ENCODE results near the gene CCDC24.
A peak's percentile ranks its signal among the peaks of the same experiment; 100 is the strongest.

Gene CCDC24

DNA sequence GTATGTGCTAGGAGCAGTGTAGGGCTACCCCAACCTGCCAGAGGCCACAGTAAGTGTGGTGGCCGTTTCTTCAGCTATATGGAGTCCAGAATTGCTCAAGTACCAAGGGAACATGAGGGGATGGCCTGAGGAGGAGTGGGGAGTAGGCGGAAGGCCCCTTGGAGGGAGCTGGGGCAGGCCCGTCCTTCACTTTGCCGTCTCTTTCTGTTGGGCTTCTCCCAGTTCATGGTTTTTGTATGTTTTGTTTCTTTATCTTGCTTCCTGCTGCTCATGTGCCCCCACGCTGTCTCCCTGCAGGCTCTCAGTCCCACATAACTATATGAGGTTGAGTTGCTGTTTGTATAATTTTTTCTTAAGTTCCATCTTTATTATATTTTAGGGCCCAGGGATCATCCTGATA lies 27.5 kb upstream of the CCDC24 start:
- DNase-seq = no peak

DNA sequence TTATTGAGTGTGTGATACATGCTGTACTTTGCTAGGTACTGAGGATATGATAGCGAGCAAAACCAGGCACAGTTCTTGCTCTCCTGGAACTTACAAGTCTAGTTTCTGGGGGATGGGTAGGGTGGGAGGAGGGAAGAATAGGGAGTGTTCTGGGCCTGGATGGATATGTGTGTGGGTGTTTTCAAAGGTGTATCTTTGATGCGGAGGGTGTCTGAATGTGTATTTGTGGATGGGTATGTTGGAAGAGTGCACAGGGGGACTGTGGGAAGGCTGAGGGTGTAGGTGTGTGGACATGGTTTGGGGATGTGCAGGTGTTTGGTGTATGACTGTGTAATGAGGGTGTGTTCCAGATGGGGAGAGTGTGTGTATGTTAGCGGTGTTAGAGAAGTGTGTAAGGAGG lies 26.1 kb upstream of the CCDC24 start:
- no peak for DNase-seq

DNA sequence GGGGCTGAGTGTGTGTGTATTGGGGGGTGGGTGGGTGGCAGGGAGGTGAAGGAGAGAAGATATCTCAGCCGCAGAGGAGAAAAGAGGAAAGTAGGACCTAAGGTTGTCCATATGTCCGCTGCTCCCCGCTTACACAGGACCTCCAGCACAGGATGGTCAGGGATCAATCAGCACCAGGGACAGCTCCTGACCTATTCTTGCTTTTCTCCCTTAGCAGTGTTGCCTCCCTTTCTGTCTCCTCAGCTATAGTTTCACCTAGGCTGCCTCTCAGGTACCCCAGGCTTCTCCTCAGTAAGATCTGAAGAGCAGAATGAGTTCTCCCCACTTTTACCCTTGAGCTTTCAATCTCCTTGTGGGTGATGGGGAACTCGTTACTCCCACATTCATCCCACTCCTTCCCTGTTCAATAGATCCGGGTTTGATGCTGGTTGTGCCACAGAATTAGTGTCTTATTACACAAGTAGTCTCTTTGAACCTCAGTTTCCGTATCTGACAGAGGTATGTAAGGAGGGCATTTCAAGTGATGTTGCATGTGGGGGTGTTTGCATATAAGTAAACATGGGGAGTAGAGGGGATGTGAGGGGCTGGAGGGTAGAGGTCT lies 23.0 kb upstream of the CCDC24 start:
- no peak for DNase-seq

DNA sequence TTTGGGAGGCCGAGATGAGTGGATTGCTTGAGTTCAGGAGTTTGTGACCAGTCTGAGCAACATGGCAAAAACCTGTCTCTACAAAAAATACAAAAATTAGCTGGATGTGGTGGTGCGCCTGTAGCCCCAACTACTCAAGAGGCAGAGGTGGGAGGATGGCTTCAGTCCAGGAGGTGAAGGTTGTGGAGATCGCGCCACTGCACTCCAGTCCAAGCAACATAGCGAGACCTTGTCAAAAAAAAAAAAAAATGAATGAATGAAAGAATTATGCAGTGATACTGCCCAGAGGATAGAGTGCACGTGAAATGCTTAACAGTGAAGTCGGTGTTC lies 22.0 kb upstream of the CCDC24 start:
- no peak for DNase-seq

DNA sequence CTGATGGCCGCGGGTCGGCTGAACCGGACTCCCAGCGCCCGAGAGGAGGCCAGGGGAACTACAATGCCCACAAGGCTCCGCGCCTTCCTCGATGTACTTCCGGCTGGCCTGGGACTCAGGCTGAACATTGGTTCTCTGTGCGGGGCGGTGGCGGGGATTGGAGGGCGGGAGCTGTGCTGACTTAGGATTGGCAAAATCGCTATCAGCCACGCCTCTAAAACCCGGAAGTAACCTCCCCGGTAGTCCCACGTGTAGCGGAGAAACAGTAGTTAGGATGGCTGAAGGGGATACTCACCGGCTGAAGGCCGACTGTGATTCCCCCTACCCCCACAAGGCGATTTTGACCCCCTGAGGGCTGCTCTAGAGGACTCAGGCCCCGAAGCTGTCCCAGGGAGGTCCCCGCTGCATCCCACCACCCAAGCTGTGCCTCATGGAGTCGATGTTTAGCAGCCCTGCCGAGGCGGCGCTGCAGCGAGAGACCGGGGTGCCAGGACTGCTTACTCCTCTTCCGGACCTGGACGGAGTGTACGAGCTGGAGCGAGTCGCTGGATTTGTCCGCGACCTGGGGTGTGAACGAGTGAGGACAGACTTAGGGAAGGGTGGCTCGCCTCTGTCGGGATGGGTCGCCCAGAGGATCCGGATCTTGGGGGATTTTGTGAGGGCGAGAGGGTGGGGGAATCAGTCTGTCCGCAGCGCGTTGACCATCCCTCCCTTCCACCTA lies 21.5 kb upstream of the CCDC24 start, which contains the start of gene DPH2:
TSS of gene DPH2 (plus strand) at position 265 of the 721 bp plus-strand sequence. CDS start at position 431, 166 bp downstream.
- peak; percentile 76 for DNase-seq

DNA sequence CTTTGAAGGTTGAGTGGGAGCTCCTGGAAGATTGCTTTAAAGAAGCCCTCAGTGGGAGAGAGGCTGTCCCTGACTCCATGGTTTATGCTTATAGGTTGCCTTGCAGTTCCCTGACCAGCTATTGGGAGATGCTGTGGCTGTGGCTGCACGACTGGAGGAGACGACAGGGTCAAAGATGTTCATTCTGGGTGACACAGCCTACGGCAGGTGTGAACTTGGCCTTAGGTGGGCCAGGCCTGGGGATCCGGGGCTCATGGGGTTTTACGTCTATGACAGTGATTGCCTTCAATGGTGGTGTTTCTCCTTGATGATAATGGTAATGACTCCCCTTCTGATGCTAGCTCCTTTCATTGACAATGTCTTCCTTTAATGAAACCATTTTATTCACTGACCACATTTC lies 20.9 kb upstream of the CCDC24 start:
- no peak for DNase-seq

DNA sequence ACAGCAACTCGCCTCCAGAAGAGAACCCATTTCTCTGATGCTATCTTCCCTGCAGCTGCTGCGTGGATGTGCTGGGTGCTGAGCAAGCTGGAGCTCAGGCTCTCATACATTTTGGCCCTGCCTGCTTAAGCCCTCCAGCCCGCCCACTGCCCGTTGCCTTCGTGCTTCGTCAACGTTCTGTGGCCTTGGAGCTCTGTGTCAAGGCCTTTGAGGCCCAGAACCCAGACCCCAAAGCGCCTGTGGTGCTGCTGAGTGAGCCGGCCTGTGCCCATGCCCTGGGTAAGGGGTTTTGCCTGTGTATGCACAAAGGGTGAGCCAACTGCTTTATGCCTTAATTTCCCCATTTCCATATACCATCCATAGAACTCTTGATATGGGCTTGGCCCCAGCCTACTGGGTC lies 20.5 kb upstream of the CCDC24 start:
- no peak for DNase-seq

DNA sequence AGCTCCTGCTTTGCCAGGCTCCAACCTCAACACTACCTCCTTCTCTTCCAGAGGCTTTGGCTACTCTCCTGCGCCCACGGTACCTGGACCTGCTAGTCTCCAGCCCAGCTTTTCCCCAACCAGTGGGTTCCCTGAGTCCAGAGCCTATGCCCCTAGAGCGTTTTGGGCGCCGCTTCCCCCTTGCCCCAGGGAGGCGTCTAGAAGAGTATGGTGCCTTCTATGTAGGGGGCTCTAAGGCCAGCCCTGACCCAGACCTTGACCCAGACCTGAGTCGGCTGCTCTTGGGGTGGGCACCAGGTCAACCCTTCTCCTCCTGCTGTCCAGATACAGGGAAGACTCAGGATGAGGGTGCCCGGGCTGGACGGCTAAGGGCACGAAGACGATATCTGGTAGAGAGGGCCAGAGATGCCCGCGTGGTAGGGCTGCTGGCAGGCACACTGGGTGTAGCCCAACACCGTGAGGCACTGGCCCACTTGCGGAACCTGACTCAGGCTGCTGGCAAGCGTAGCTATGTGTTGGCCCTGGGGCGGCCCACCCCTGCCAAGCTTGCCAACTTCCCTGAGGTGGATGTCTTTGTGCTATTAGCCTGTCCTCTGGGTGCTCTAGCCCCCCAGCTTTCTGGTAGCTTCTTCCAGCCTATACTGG lies 19.9 kb upstream of the CCDC24 start:
- no peak for DNase-seq

DNA sequence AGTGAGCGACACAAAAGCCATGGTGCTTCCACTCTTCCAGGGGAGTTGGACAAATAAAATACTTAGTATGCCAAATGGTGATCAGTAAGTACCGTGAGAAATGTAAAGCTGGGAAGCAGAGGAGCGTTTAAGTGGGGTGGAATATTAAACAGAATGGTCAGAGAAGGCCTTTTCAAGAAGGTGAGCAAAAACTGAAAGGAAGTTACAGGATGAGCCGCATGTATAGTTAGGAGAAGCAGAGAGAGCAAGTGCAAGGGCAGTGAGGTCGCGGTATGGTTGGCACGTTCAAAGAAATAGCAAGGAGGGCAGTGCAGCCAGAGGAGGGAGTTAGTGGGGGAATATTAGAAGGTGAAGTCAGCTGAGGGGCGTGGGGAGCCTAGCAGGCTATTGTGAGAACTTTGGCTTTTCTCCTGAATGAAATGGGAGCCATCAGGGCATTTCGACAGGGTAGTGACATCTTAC lies 17.4 kb upstream of the CCDC24 start:
- no peak for DNase-seq

DNA sequence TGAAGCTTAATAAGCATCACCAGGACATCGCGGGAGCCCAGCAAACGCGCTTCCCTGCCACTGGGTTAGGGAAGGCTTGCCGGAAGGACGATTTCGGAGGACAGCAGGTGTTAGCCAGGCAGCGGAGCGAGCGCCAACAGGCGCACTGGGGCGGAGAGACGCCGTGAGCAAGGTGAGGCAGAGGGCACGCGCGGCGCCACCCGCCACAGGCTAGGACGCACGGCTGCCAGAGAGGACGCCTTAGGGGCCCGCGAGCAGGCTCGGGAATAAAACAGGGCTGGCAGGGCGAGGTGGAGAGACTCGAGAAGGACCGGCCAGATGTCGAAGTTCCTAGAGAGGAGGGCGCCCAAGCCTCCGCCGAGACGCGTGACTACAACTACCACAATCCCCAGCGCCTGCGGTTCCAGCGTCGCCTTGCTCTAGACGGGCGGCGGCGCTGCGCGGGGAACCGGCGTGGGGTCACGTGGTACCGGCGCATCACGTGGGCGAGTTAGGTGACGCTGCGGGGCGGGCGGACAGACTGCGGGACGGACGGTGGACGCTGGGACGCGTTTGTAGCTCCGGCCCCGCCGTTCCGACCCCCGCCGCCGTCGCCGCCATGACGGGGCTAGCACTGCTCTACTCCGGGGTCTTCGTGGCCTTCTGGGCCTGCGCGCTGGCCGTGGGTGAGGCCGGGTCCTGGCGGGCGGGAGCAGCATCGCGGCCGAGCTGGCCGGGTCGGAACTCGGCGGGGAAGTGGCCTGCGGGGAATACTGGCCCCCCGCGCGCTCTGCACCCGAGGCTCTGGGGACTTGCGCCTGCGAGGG lies 16.8 kb upstream of the CCDC24 start, which contains the start of gene ATP6V0B:
TSS of gene ATP6V0B (plus strand) at position 518 of the 806 bp plus-strand sequence. CDS start at position 599, 81 bp downstream.
- DNase-seq = peak; percentile 71

DNA sequence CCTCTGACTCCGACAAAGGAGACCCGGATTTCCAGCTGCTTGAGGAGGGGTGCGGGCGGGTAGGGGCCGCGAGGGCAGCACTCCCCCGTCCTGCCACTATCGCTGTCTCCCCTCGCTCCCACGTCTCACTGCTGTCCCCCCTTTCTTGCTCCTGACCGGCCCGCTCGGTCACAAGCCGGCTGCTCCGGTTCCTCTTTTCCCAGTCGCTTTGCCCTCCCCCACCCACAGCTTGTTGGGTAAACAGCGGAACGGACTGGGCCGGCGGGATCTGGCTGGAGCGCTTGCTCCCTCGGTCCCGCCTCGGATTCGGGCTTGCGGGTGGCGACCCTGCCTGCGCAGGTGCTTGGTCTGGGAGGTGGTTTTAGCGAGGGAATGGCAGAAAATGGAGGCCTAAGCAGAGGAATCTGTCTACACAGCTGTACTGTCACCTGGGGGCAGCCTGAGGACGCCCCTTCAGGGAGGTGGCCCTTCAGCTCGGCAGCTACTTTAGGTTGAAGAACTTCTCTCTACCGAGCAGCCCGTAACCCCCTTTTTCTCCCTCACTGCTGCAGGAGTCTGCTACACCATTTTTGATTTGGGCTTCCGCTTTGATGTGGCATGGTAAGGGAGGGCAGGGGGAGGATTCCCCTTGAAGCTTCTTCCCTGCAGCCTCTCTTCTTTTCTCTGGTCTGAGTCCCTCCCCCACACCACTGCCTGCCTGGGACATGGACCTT lies 16.0 kb upstream of the CCDC24 start:
- DNase-seq = no peak

DNA sequence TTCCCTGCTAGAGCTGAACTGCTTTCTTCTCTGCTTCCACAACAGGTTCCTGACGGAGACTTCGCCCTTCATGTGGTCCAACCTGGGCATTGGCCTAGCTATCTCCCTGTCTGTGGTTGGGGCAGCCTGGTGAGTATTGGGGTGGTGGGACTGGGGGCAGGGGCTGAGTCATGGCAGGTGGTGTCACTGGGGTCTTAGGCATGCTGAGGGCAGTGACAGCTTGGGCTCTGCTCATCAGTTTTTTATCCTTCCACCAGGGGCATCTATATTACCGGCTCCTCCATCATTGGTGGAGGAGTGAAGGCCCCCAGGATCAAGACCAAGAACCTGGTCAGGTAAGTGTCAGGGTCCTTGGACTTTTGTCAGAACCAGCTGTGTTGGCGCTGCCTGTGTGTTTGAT lies 15.4 kb upstream of the CCDC24 start:
- no peak for DNase-seq

DNA sequence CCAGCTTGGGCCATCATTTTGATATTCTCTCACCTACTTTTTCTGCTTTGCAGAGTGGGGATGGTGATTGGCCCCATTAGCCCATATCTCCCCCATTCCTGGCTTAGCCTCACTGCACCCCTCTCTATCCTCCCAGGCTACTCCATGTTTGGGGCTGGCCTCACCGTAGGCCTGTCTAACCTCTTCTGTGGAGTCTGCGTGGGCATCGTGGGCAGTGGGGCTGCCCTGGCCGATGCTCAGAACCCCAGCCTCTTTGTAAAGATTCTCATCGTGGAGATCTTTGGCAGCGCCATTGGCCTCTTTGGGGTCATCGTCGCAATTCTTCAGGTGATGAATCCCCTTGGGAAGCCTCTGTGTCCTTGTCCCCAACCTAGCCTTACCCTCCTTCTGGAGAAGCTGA lies 14.5 kb upstream of the CCDC24 start:
- no peak for DNase-seq

DNA sequence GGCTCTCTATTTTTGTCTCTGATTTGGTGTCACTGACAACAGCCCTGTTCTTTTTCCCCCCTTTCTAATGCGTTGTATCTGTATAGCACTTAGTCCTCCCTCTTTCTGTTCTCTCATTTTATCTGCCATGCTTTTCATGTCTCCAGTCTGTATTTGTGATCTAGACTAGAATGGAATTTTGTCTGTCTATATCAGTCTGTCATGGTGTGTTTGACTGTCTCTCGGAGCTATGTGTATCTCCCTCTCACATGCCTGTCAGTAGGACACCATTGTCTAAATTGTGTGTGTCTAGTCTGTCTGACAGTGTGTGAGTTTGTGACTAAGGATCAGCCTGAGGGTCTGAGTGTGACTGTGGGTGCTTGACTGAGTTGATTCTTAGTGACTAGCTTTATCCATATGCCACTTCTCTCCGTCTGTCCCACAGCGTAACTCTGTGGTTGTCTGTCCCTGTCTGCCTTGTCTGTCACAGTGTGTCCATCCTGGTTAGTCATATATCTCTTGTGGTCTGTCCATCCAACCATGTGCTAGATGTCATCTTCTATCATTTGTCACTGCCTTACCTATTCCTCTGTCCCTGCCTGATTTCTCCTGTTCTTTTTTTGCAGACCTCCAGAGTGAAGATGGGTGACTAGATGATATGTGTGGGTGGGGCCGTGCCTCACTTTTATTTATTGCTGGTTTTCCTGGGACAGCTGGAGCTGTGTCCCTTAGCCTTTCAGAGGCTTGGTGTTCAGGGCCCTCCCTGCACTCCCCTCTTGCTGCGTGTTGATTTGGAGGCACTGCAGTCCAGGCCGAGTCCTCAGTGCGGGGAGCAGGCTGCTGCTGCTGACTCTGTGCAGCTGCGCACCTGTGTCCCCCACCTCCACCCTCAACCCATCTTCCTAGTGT lies 13.8 kb upstream of the CCDC24 start:
- DNase-seq = no peak

DNA sequence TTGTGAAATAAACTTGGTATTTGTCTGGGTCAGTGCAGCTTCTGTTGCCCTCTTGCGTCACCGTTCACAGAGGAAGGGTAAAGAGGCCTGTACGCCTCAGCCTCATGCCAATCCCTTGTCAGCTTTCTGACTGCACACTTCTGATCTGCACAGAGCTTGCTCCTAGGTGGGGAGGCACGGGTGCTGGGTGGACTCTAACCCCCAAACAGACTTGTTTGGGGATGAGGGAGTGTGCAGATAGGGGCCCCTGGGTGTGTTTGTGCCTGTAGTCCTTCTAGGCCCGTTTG lies 13.2 kb upstream of the CCDC24 start:
- DNase-seq = no peak

DNA sequence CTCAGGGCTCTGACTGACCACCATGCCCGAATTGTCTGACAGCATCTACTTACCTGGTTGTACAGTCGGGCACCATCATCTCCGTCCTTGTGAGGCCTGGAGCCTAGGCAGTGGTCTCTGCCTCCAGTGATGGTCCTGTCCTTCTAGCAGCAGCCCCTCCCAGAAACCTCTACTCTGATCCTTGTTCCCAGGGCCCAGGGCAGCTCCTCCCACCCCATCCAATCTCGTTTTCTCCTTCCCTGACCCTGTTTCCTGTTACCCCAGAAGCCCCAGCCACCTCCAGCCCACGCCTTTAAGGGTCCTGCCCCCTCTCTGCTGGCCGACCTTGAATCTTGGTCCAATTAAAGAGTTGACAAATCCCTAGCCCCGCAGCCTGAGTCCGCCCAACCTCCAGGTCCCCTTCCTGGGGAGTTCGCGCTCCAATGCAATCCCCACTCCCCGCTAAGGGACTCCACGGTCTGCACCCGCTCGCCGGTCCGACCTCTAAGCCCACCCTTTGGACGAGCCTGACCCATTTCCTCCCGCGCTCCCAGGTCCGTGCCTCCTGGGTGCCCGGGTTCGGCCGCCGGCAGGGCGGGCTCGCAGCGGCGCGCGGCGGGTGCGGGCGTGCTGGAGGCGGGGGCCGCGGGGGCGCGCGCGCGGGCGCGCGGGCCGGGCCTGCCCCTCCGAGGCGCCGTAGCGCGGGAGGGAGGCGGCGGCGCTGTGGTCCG lies 12.7 kb upstream of the CCDC24 start, which contains the start of gene B4GALT2:
TSS of gene B4GALT2 (plus strand) at position 660 of the 710 bp plus-strand sequence. CDS start 1,951 bp downstream, outside the sequence.
- DNase-seq = no peak

DNA sequence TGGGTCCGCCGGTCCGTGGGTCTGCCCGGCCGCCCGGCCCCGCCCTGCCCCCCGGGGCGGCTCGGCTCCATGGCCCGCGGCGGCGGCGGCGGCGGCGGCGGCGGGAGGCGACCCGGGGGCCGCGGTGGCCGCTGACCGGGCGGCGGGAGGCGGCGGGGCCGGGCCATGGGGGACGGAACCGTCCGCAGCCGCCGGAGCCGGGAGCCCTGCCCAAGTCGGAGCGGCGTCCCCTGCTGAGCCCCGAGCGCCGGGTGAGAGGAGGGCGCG lies 12.2 kb upstream of the CCDC24 start:
- no peak for DNase-seq

DNA sequence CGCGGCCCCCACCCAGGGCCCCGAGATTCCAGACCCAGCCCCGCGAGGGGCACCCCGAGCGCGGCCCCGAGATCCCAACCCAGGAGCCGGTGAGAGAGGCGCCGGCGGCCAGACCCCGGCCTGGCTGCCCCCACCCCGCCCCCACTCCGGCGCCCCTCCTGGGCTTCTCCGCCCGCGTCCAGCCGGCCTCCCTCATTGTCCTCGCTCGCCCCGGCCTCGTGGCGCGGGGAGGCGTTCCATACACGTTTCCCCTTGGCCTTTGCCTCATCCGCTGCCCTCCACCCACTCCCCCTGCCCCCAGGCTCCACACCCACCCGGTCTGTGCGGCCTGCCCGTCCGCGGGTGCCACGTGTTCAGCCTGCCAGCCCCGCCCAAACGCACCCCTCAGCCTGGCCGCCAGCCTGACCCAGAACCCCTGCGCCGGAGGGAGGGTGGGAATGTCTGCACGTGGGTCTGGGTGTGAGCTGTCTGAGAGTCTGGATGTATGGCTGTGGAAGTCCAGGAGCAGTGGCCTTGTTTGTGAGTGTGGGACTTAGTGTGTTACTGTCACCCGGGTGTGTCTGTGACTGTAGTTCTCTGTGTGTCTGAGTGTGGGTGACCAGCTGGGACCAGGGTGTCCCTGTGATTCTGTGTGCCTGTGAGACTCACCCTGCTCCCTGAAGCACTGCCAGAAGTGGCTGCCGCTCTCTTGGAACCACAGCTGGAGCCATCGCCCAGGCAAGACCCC lies 11.7 kb upstream of the CCDC24 start:
- DNase-seq = no peak

DNA sequence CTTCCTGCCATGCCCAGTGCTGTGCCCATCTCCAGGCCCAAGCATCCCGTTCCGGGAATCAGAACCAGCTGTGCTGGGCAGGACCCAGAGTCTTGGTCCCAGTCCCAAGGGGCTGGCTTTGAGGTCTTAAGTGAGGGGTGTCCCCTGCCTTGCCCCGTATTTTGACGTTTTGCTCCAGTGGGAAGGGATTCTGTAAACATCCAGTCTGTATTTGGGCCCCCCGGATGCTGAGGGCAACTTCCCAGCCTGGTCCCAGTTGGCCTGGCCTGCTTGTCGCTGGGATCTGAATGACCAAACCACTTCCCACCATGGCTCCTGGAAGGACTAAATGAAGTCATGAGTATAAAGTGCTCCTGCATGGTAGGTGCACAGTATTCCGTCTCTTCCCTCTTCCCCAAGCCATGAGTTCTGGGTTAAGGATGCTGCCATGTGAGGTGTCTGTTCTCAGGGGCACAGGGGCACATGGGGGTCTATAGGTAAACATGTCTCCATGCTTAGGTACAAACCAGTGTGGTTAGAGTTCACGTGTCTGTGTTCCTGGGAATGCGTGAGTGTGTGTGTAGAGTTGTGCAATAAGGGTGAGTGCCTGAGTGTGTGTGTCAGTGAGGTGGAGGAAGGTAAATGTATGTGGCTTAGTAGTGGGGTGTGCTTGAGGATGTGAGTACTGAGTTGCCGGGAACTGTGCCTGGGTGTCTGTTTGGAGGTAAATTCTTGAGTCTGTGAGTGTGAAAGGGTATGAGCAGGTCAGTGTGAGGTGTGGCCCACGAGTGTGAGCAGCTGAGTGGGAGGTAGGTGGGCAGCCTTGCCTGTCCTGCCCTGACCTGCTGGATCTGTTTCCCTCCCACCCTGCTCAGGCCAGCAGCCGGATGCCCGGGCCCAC lies 10.9 kb upstream of the CCDC24 start:
- DNase-seq = no peak

DNA sequence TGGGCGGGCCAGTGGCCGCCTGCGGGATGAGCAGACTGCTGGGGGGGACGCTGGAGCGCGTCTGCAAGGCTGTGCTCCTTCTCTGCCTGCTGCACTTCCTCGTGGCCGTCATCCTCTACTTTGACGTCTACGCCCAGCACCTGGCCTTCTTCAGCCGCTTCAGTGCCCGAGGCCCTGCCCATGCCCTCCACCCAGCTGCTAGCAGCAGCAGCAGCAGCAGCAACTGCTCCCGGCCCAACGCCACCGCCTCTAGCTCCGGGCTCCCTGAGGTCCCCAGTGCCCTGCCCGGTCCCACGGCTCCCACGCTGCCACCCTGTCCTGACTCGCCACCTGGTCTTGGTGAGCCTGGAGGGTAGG lies 10.3 kb upstream of the CCDC24 start:
- no peak for DNase-seq
